ENCODE measurements around the gene CEP104. TPM values are rescaled to one million over a fixed set of nuclear protein-coding genes. Genes with fewer than 3 reads are reported as not detected.
A peak's percentile ranks its signal among the peaks of the same experiment; 100 is the strongest.

The CEP104 gene
- total RNA-seq, 4 donors from 2014 or later = 26.0 to 41.6 (median 30.8) TPM

- Histone ChIP-seq H3K4me3 (replicated peaks in 1 of 3) (no peak overlapping the region), H3K27ac (peak overlapping the region; percentile 13 to 80 (median 41)), H3K9me3 (no peaks in the 10 kb centered on the region), H3K27me3 (no peaks in the 10 kb centered on the region), H3K4me1 (peaks cover 46 to 60% of the 10 kb centered on the region in 2 donors), H3K36me3 (peaks cover 9 to 17% of the 10 kb centered on the region in 2 donors)
- DNase-seq = peak; percentile 93 to 94
- WGBS, 2 donors = 28% methylated on average over 10 of the region's 27 CpGs; no CpG with 5 or more reads in 1 of the 2 donors
- intact Hi-C loops (cut with DNase I) = no loop called here
- TF ChIP-seq POLR2A (IDR thresholded peaks at IDR 0.05) (peak in 1 of 2 donors; percentile 1), CTCF (IDR thresholded peaks at IDR 0.05) (peak in 4 of 6 experiments; percentile 5 to 34 (median 26))
These were observed 81.4 kb downstream of the CEP104 start for GRCh38 chr1:3775490-3776230.

DNA sequence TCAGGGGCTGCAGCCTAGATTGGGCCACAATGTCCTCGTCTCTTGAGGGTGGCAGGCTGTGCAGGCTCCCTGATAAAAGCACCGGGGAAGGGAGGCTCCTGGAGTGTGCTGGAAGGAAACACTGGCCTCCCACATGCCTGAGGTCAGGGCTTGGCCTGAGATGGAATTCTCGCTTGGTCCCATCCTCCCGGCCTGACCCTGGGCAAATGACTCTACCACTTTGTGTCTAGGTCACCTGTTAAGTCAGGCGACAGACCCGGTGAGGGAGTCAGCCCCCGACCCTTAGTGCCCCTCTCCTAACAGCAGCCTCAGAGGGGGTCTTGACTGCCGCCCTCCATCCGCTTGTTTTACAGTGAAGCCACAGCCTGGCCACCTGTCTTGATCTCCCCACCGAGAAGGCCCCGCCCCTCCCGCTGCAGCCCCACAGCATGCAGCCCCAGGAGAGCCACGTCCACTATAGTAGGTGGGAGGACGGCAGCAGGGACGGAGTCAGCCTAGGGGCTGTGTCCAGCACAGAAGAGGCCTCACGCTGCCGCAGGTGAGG is 82.0 kb downstream of the CEP104 start:
- 37% methylated on average over 14 of the region's 17 CpGs; no CpG with 5 or more reads in 1 of the 2 donors for WGBS, 2 donors
- Histone ChIP-seq H3K36me3 (peaks cover 6 to 10% of the 10 kb centered on the region in 2 donors), H3K4me3 (replicated peaks in 1 of 3) (no peak overlapping the region), H3K4me1 (peaks cover 46 to 60% of the 10 kb centered on the region in 2 donors), H3K27ac (peak overlapping the region in 1 of 3 donors; percentile 80), H3K9me3 (no peaks in the 10 kb centered on the region), H3K27me3 (no peaks in the 10 kb centered on the region)
- intact Hi-C loops (cut with DNase I) = no loop called here
- DNase-seq = no peak
- TF ChIP-seq POLR2A (IDR thresholded peaks at IDR 0.05) (peak in 1 of 2 donors; percentile 3), CTCF (IDR thresholded peaks at IDR 0.05) (no peak)

GRCh38 chr1:3774276-3774945 is 82.6 kb downstream of the CEP104 start:
- peak overlapping the region in 1 of 3 donors; percentile 80 for H3K27ac ChIP-seq
- H3K4me1 ChIP-seq = peaks cover 46 to 60% of the 10 kb centered on the region in 2 donors
- no peak overlapping the region for H3K4me3 ChIP-seq (replicated peaks in 1 of 3)
- intact Hi-C loops (cut with DNase I) = no loop called here
- H3K36me3 ChIP-seq = peaks cover under 1 to 5% of the 10 kb centered on the region in 2 donors
- DNase-seq = no peak
- TF ChIP-seq POLR2A (IDR thresholded peaks at IDR 0.05) = no peak
- TF ChIP-seq CTCF (IDR thresholded peaks at IDR 0.05) = no peak
- H3K9me3 ChIP-seq = no peaks in the 10 kb centered on the region
- WGBS, 2 donors = 80 to 81% methylated on average over 9 to 11 of the region's 19 CpGs
- H3K27me3 ChIP-seq = no peaks in the 10 kb centered on the region

GRCh38 chr1:3773572-3774275 is 83.3 kb downstream of the CEP104 start:
- intact Hi-C loops (cut with DNase I) = no loop called here
- no peak for DNase-seq
- Histone ChIP-seq H3K4me3 (replicated peaks in 1 of 3) (no peak overlapping the region), H3K36me3 (no peaks in the 10 kb centered on the region), H3K9me3 (no peaks in the 10 kb centered on the region), H3K4me1 (peaks cover 46 to 60% of the 10 kb centered on the region in 2 donors), H3K27me3 (no peaks in the 10 kb centered on the region), H3K27ac (peak overlapping the region in 2 of 3 donors; percentile 45 to 64)
- TF ChIP-seq POLR2A (IDR thresholded peaks at IDR 0.05) = no peak
- TF ChIP-seq CTCF (IDR thresholded peaks at IDR 0.05) = no peak
- WGBS, 2 donors = 67 to 89% methylated on average over 11 of the region's 16 CpGs
